Ishikawa (cell line): Measurements from ENCODE around the gene IL34.
A peak's percentile ranks its signal among the peaks of the same experiment; 100 is the strongest.

ENCODE experiments used
- CEBPB ChIP-seq: IDR thresholded peaks from 2 replicates; pipeline ENCODE4 v1.6.1; 2012
- CREB1 ChIP-seq: IDR thresholded peaks from 2 replicates; pipeline ENCODE4 v1.6.1; 2012; ENCODE audit warnings: low read depth
- EGR1 ChIP-seq: IDR thresholded peaks from 2 replicates; pipeline ENCODE4 v1.6.1; 2012
- EP300 ChIP-seq: IDR thresholded peaks from 2 replicates; pipeline ENCODE4 v1.6.1; 2012; ENCODE audit warnings: borderline replicate concordance
- FOXM1 ChIP-seq: IDR thresholded peaks from 2 replicates; pipeline ENCODE4 v1.6.1; 2012; ENCODE audit warnings: low read depth, borderline replicate concordance
- MAX ChIP-seq: IDR thresholded peaks from 2 replicates; pipeline ENCODE4 v1.6.1; 2012
- NFIC ChIP-seq: IDR thresholded peaks from 2 replicates; pipeline ENCODE4 v1.6.1; 2012
- RAD21 ChIP-seq: IDR thresholded peaks from 2 replicates; pipeline ENCODE4 v1.6.1; 2012; ENCODE audit warnings: low read depth
- REST ChIP-seq: IDR thresholded peaks from 2 replicates; pipeline ENCODE4 v1.6.1; 2012; ENCODE audit warnings: low read depth, mild to moderate bottlenecking
- TAF1 ChIP-seq: IDR thresholded peaks from 2 replicates; pipeline ENCODE4 v1.6.1; 2012; ENCODE audit warnings: low read depth, mild to moderate bottlenecking
- TCF12 ChIP-seq: IDR thresholded peaks from 2 replicates; pipeline ENCODE4 v1.6.1; 2012; ENCODE audit warnings: low read depth
- TEAD4 ChIP-seq: IDR thresholded peaks from 2 replicates; pipeline ENCODE4 v1.6.1; 2012
- YY1 ChIP-seq: IDR thresholded peaks from 2 replicates; pipeline ENCODE4 v1.6.1; 2012; ENCODE audit warnings: low read depth
- ZBTB7A ChIP-seq: IDR thresholded peaks from 2 replicates; pipeline ENCODE4 v1.6.1; 2012; ENCODE audit warnings: low read depth
- TF ChIP-seq, protein P1 (sequence below): IDR thresholded peaks from 2 replicates; pipeline ENCODE4 v1.6.1; 2012

The IL34 gene

GRCh38 chr16:70692130-70692872 lies 45.9 kb downstream of the IL34 start:
- TF ChIP-seq, protein P1, sequence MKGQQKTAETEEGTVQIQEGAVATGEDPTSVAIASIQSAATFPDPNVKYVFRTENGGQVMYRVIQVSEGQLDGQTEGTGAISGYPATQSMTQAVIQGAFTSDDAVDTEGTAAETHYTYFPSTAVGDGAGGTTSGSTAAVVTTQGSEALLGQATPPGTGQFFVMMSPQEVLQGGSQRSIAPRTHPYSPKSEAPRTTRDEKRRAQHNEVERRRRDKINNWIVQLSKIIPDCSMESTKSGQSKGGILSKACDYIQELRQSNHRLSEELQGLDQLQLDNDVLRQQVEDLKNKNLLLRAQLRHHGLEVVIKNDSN: no peak
- TF ChIP-seq TEAD4: no peak
- TF ChIP-seq TAF1: no peak
- no peak for TF ChIP-seq CREB1
- no peak for TF ChIP-seq YY1
- TF ChIP-seq NFIC: no peak
- TF ChIP-seq EP300: no peak
- no peak for TF ChIP-seq MAX
- no peak for TF ChIP-seq FOXM1
- no peak for TF ChIP-seq REST
- TF ChIP-seq RAD21: no peak
- TF ChIP-seq ZBTB7A: no peak
- no peak for TF ChIP-seq TCF12
- TF ChIP-seq CEBPB: no peak
- TF ChIP-seq EGR1: no peak

- TF ChIP-seq MAX (no peak), FOXM1 (no peak), CREB1 (no peak), TEAD4 (no peak), REST (no peak), TCF12 (no peak), NFIC (no peak), EGR1 (no peak), CEBPB (no peak), YY1 (no peak), RAD21 (no peak)
- TF ChIP-seq, protein P1: no peak
Measured at GRCh38 chr16:70692873-70693671, 46.7 kb downstream of the IL34 start.

DNA sequence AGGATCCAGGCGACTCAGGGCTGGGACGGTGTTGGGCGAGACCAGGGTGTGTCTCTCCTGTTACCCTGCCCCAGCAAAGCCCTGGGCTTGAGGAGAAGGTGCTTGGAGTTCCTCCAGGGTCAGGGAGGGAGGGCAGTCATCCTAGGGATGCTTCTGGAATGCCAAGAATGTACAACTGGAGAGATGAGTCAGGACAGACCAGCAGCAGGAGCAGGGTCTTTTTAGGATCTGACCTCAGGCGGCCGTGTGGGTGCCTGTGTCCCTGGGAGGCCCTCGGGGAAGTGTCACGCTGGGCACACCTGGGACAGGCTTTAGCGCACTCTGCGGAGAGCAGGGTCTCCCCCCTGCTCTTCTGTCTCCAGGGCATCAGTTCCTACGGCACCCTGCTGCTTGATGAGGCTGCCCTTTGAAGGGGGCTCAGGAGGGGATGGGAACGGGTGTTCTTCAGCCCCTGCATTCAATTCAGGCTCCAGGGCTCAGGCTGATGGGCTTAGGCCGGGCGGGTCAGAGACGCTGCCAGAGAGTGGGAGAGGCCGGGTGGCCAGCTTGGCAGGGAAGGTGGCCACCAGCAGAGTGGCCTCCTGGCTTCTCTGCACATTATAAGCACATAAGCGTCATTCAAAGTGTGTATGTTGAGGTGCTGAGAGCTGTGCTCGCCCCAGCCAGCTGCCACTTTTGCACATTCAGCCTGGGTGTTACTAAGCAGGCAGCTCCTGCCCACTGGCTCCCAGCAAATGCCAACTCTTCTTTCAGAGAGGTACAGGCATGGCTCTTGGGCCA lies 47.9 kb downstream of the IL34 start:
- TF ChIP-seq TCF12 (no peak), FOXM1 (no peak), NFIC (no peak), TEAD4 (peak; percentile 94)

DNA sequence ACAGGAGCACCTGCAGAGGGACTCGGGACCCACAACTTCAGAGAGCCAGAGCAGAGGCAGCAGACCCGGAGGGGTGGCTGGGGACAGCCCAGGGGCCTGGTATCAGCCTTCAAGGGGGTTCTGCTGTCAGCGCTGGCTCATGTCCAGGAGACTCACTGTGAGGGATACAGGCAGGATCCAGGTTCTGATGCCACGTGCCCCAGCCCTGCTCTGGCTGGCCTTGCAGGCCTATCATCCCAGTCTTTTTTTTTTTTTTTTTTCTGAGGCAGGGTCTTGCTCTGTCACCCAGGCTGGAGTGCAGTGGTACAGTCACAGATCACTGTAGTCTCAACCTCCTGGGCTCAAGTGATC lies 48.5 kb downstream of the IL34 start:
- TF ChIP-seq, protein P1: no peak
- TF ChIP-seq TEAD4 (no peak), EP300 (no peak), TAF1 (no peak), TCF12 (no peak), CEBPB (no peak), EGR1 (no peak)
